ENCODE results near the gene HIGD2A. TPM values are rescaled to one million over a fixed set of nuclear protein-coding genes. Genes with fewer than 3 reads are reported as not detected.

HIGD2A gene
- total RNA-seq, 2 donors from 2014 or later: 20.1 to 44.1 TPM

GRCh38 chr5:176384991-176385390, 3.6 kb upstream of the HIGD2A start:
- Histone ChIP-seq H3K36me3 (replicated peaks in 1 of 2; ENCODE audit: insufficient read depth in 1 of 2, low read depth in 2 of 2) (peaks cover 0 to 15% of the 10 kb centered on the region in 2 donors), H3K4me3 (no peak overlapping the region), H3K27me3 (no peaks in the 10 kb centered on the region), H3K9me3 (no peaks in the 10 kb centered on the region), H3K4me1 (peaks cover 23% of the 10 kb centered on the region), H3K27ac (no peak overlapping the region)
- TF ChIP-seq CTCF (IDR thresholded peaks at IDR 0.05) (no peak), POLR2A (IDR thresholded peaks at IDR 0.05) (no peak)
- no peak for ATAC-seq
- WGBS, 2 donors: 88 to 92% methylated on average over 12 of the region's 12 CpGs
- intact Hi-C loops (cut with DNase I): no loop called here
- no peak for DNase-seq

GRCh38 chr5:176386491-176386890, 2.1 kb upstream of the HIGD2A start:
- TF ChIP-seq CTCF (IDR thresholded peaks at IDR 0.05): no peak
- TF ChIP-seq POLR2A (IDR thresholded peaks at IDR 0.05): no peak
- no peaks in the 10 kb centered on the region for H3K27me3 ChIP-seq
- no peaks in the 10 kb centered on the region for H3K9me3 ChIP-seq
- ATAC-seq (no peak), DNase-seq (no peak)
- H3K36me3 ChIP-seq (replicated peaks in 1 of 2; ENCODE audit: insufficient read depth in 1 of 2, low read depth in 2 of 2): peaks cover 0 to 15% of the 10 kb centered on the region in 2 donors
- intact Hi-C loops (cut with DNase I): no loop called here
- no peak overlapping the region for H3K27ac ChIP-seq
- WGBS, 2 donors: 88 to 93% methylated on average over 1 of the region's 1 CpG
- H3K4me1 ChIP-seq: peaks cover 29% of the 10 kb centered on the region
- no peak overlapping the region for H3K4me3 ChIP-seq

GRCh38 chr5:176387384-176387925, 1.1 kb upstream of the HIGD2A start:
- peak overlapping the region in 1 of 2 donors; percentile 67 for H3K4me3 ChIP-seq
- H3K36me3 ChIP-seq (replicated peaks in 1 of 2; ENCODE audit: insufficient read depth in 1 of 2, low read depth in 2 of 2): peaks cover 0 to 15% of the 10 kb centered on the region in 2 donors
- peaks cover 29% of the 10 kb centered on the region for H3K4me1 ChIP-seq
- TF ChIP-seq CTCF (IDR thresholded peaks at IDR 0.05) (no peak), POLR2A (IDR thresholded peaks at IDR 0.05) (no peak)
- DNase-seq (no peak), ATAC-seq (no peak)
- H3K9me3 ChIP-seq: no peaks in the 10 kb centered on the region
- H3K27me3 ChIP-seq: no peaks in the 10 kb centered on the region
- 43% methylated on average over 8 of the region's 8 CpGs for WGBS, 2 donors
- intact Hi-C loops (cut with DNase I): no loop called here
- no peak overlapping the region for H3K27ac ChIP-seq

GRCh38 chr5:176388003-176388443, 528 bp upstream of the HIGD2A start:
- WGBS, 2 donors: 0% methylated on average over 19 to 29 of the region's 29 CpGs
- peaks cover 0 to 14% of the 10 kb centered on the region in 2 donors for H3K36me3 ChIP-seq (replicated peaks in 1 of 2; ENCODE audit: insufficient read depth in 1 of 2, low read depth in 2 of 2)
- ATAC-seq: no peak
- DNase-seq: no peak
- TF ChIP-seq POLR2A (IDR thresholded peaks at IDR 0.05) (no peak), CTCF (IDR thresholded peaks at IDR 0.05) (no peak)
- H3K27me3 ChIP-seq: no peaks in the 10 kb centered on the region
- no peaks in the 10 kb centered on the region for H3K9me3 ChIP-seq
- peak overlapping the region in 3 of 4 donors; percentile 92 to 96 (median 93) for H3K27ac ChIP-seq
- peak overlapping the region; percentile 65 to 67 for H3K4me3 ChIP-seq
- intact Hi-C loops (cut with DNase I): no loop called here
- H3K4me1 ChIP-seq: peaks cover 29% of the 10 kb centered on the region

Measured in body of pancreas (tissue), 4 donors.